Measurements from ENCODE around the gene PCDHGB2. TPM values are rescaled to one million over a fixed set of nuclear protein-coding genes. Genes with fewer than 3 reads are reported as not detected.
A peak's percentile ranks its signal among the peaks of the same experiment; 100 is the strongest.

Gene PCDHGB2
- total RNA-seq (2014; rRNA removed; shearing (Covaris generic)) (5.0 and 5.8 TPM in 2 replicates), polyA plus RNA-seq (2016; fragmentation: Nextera tagmentation; extraction: Ambion mirVana) (0.87 and 1.2 TPM in 2 replicates)
- long read RNA-seq = 0 reads

DNA sequence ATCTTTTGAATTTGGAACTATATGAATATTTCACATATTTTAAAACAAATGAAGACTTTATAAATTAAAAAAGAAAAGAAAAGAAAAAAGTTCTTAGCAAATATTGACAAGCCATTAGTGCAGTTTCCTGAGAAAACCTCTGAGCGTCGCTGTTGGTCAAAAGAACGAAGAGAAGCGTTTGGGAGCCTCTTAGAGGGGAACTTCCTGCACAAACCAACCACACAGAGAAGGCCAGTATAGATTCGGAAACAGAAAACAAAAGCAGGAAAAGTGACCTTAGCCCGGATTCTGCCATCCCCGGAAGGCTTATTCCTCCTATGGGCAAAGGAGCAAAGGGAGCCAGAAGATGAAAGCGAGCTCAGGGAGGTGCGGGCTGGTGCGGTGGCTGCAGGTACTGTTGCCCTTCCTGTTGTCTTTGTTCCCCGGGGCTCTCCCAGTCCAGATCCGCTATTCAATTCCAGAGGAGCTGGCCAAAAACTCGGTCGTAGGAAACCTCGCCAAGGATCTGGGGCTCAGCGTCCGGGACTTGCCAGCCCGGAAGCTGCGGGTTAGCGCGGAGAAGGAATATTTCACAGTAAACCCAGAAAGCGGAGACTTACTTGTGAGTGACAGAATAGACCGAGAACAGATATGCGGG lies at the start of gene PCDHGB2:
PCDHGB2 (plus strand) TSS at position 205 of the 637 bp plus-strand sequence; CDS start at position 347, 142 bp downstream.
- Histone ChIP-seq H3F3A (replicated peaks; ENCODE audit: low read depth) (0 out of 2 replicates have a peak, but pooled peaks cover 3% of the 10 kb centered on the region), H3K4me1 (ENCODE audit: insufficient read depth) (peaks cover 17% of the 10 kb centered on the region; the same call in 1 of the 2 replicates), H3K27ac (ENCODE audit: low read depth) (no peak within 1 kb of the TSS), H2AFZ (peak within 1 kb of the TSS; percentile 40; the same call in 1 of the 2 replicates), H3K4me3 (peak within 1 kb of the TSS; percentile 18; the same call in 1 of the 2 replicates), H4K20me1 (replicated peaks; ENCODE audit: insufficient read depth) (no peaks in the 10 kb centered on the region), H3K9me2 (ENCODE audit: insufficient read depth) (no peaks in the 10 kb centered on the region), H3K36me3 (ENCODE audit: insufficient read depth) (peaks cover under 1% of the 10 kb centered on the region; the same call in 1 of the 2 replicates), H3K4me2 (peak within 1 kb of the TSS; percentile 37; the same call in 1 of the 2 replicates), H3K27me3 (ENCODE audit: insufficient read depth) (no peaks in the 10 kb centered on the region), H3K79me2 (replicated peaks; ENCODE audit: insufficient read depth) (no peaks in the 10 kb centered on the region)
- ATAC-seq (peak; percentile 76), DNase-seq (ENCODE audit: low spot score) (peak; percentile 88)
- H3K9me3 Mint-ChIP-seq = peaks cover 73% of the 10 kb centered on the region
- peak within 1 kb of the TSS; percentile 55 for H3K4me3 Mint-ChIP-seq
- peaks cover 14% of the 10 kb centered on the region for H3K4me1 Mint-ChIP-seq
- peaks cover 73% of the 10 kb centered on the region for H3K36me3 Mint-ChIP-seq (ENCODE audit: low read depth)
- TF ChIP-seq, protein P1, sequence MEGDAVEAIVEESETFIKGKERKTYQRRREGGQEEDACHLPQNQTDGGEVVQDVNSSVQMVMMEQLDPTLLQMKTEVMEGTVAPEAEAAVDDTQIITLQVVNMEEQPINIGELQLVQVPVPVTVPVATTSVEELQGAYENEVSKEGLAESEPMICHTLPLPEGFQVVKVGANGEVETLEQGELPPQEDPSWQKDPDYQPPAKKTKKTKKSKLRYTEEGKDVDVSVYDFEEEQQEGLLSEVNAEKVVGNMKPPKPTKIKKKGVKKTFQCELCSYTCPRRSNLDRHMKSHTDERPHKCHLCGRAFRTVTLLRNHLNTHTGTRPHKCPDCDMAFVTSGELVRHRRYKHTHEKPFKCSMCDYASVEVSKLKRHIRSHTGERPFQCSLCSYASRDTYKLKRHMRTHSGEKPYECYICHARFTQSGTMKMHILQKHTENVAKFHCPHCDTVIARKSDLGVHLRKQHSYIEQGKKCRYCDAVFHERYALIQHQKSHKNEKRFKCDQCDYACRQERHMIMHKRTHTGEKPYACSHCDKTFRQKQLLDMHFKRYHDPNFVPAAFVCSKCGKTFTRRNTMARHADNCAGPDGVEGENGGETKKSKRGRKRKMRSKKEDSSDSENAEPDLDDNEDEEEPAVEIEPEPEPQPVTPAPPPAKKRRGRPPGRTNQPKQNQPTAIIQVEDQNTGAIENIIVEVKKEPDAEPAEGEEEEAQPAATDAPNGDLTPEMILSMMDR (conservative IDR thresholded peaks at IDR 0.05; ENCODE audit: low read depth in 2 of 2) = peak; percentile 80
- TF ChIP-seq EZH2 (IDR thresholded peaks at IDR 0.05; ENCODE audit: low read depth, unreplicated experiment) = no peak
- peak within 1 kb of the TSS; percentile 50 for H3K27ac Mint-ChIP-seq
- H3K27me3 Mint-ChIP-seq (ENCODE audit: insufficient read depth, low read depth, poor library complexity) = peaks cover 11% of the 10 kb centered on the region

DNA sequence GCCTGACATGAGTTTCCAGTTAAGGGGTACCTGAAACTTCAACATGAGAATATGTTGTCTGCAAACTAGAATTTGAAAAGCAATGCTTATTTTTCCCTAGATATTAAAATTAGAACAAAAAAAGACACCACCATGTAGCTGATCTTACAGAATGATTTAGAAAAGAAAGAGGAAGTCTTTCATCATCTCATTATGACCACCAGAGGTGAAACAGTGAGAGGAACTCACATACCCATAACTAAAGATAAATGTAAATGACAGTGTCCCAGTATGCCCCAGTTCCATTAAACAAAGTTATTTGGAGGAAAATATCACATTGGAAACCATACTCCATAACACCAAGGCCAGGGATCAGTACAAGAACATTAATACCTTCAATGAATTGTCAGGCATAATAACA lies 46.1 kb upstream of the PCDHGB2 start:
- H3K9me3 Mint-ChIP-seq = peaks cover 33% of the 10 kb centered on the region
- peaks cover 30% of the 10 kb centered on the region for H3K79me2 ChIP-seq (replicated peaks; ENCODE audit: insufficient read depth)
- TF ChIP-seq ZNF331 (CRISPR knock-in tag; IDR thresholded peaks at IDR 0.05; ENCODE audit: low read depth) = no peak
- no peak for TF ChIP-seq POLR2AphosphoS5 (IDR thresholded peaks at IDR 0.05; ENCODE audit: low read depth)
- TF ChIP-seq EZH2phosphoT487 (IDR thresholded peaks at IDR 0.05; ENCODE audit: unreplicated experiment) = no peak
- TF ChIP-seq, protein P1 (conservative IDR thresholded peaks at IDR 0.05; ENCODE audit: low read depth in 2 of 2) = no peak
- TF ChIP-seq, protein P2, sequence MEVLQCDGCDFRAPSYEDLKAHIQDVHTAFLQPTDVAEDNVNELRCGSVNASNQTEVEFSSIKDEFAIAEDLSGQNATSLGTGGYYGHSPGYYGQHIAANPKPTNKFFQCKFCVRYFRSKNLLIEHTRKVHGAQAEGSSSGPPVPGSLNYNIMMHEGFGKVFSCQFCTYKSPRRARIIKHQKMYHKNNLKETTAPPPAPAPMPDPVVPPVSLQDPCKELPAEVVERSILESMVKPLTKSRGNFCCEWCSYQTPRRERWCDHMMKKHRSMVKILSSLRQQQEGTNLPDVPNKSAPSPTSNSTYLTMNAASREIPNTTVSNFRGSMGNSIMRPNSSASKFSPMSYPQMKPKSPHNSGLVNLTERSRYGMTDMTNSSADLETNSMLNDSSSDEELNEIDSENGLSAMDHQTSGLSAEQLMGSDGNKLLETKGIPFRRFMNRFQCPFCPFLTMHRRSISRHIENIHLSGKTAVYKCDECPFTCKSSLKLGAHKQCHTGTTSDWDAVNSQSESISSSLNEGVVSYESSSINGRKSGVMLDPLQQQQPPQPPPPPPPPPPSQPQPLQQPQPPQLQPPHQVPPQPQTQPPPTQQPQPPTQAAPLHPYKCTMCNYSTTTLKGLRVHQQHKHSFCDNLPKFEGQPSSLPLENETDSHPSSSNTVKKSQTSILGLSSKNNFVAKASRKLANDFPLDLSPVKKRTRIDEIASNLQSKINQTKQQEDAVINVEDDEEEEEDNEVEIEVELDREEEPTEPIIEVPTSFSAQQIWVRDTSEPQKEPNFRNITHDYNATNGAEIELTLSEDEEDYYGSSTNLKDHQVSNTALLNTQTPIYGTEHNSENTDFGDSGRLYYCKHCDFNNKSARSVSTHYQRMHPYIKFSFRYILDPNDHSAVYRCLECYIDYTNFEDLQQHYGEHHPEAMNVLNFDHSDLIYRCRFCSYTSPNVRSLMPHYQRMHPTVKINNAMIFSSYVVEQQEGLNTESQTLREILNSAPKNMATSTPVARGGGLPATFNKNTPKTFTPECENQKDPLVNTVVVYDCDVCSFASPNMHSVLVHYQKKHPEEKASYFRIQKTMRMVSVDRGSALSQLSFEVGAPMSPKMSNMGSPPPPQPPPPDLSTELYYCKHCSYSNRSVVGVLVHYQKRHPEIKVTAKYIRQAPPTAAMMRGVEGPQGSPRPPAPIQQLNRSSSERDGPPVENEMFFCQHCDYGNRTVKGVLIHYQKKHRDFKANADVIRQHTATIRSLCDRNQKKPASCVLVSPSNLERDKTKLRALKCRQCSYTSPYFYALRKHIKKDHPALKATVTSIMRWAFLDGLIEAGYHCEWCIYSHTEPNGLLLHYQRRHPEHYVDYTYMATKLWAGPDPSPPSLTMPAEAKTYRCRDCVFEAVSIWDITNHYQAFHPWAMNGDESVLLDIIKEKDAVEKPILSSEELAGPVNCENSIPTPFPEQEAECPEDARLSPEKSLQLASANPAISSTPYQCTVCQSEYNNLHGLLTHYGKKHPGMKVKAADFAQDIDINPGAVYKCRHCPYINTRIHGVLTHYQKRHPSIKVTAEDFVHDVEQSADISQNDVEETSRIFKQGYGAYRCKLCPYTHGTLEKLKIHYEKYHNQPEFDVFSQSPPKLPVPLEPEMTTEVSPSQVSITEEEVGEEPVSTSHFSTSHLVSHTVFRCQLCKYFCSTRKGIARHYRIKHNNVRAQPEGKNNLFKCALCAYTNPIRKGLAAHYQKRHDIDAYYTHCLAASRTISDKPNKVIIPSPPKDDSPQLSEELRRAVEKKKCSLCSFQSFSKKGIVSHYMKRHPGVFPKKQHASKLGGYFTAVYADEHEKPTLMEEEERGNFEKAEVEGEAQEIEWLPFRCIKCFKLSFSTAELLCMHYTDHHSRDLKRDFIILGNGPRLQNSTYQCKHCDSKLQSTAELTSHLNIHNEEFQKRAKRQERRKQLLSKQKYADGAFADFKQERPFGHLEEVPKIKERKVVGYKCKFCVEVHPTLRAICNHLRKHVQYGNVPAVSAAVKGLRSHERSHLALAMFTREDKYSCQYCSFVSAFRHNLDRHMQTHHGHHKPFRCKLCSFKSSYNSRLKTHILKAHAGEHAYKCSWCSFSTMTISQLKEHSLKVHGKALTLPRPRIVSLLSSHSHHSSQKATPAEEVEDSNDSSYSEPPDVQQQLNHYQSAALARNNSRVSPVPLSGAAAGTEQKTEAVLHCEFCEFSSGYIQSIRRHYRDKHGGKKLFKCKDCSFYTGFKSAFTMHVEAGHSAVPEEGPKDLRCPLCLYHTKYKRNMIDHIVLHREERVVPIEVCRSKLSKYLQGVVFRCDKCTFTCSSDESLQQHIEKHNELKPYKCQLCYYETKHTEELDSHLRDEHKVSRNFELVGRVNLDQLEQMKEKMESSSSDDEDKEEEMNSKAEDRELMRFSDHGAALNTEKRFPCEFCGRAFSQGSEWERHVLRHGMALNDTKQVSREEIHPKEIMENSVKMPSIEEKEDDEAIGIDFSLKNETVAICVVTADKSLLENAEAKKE (CRISPR knock-in tag; IDR thresholded peaks at IDR 0.05) = no peak
- no peak for TF ChIP-seq EZH2 (IDR thresholded peaks at IDR 0.05; ENCODE audit: low read depth, unreplicated experiment)
- TF ChIP-seq CREB1 (CRISPR knock-in tag; IDR thresholded peaks at IDR 0.05; ENCODE audit: low read depth) = no peak
- no peak for TF ChIP-seq NANOG (IDR thresholded peaks at IDR 0.05; ENCODE audit: borderline replicate concordance)
- TF ChIP-seq ZNF114 (CRISPR knock-in tag; IDR thresholded peaks at IDR 0.05) = no peak
- no peak for TF ChIP-seq STAT1 (IDR thresholded peaks at IDR 0.05; ENCODE audit: unreplicated experiment)

More for the DNA sequence above, 46.1 kb upstream of the PCDHGB2 start:
- Histone ChIP-seq H3K4me1 (ENCODE audit: insufficient read depth) (peaks cover 7% of the 10 kb centered on the region; the same call in 1 of the 2 replicates), H3K4me3 (no peak overlapping the region), H4K20me1 (replicated peaks; ENCODE audit: insufficient read depth) (peaks cover 14% of the 10 kb centered on the region), H3F3A (replicated peaks; ENCODE audit: low read depth) (no peaks in the 10 kb centered on the region), H3K4me2 (no peak overlapping the region), H3K27ac (ENCODE audit: low read depth) (no peak overlapping the region), H3K9me2 (ENCODE audit: insufficient read depth) (no peaks in the 10 kb centered on the region), H2AFZ (no peak overlapping the region), H3K36me3 (ENCODE audit: insufficient read depth) (peaks cover 5% of the 10 kb centered on the region), H3K27me3 (ENCODE audit: insufficient read depth) (no peaks in the 10 kb centered on the region)
- H3K27ac Mint-ChIP-seq = no peak overlapping the region
- H3K36me3 Mint-ChIP-seq (ENCODE audit: low read depth) = peaks cover 48% of the 10 kb centered on the region
- no peak overlapping the region for H3K4me3 Mint-ChIP-seq
- H3K4me1 Mint-ChIP-seq = peaks cover 5% of the 10 kb centered on the region; the same call in 2 of the 3 replicates
- H3K27me3 Mint-ChIP-seq (ENCODE audit: insufficient read depth, low read depth, poor library complexity) = peaks cover 5% of the 10 kb centered on the region
- DNase-seq (ENCODE audit: low spot score) = no peak
- no peak for ATAC-seq

All from GM23338 (cell line).